MM.1S (cell line): Measurements from ENCODE around the gene PHPT1.

Experiments used
- CTCF ChIP-seq: fragments of 300-600 bp; sonication (generic); IDR thresholded peaks from 2 replicates; pipeline ENCODE4 v1.5.1; 2016; ENCODE audit warnings: antibody characterized with exemption, low read length, mixed read lengths
- EZH2 ChIP-seq: fragments of 300-600 bp; sonication (generic); optimal IDR thresholded peaks from 2 replicates; pipeline ENCODE3; 2017; ENCODE audit warnings: low read depth, mild to moderate bottlenecking, antibody characterized with exemption, low read length, mixed read lengths
- EZH2phosphoT487 ChIP-seq: fragments of 300-600 bp; sonication (generic); IDR thresholded peaks from 2 replicates; pipeline ENCODE4 v1.6.1; 2018; ENCODE audit warnings: antibody characterized with exemption, low read length

- TF ChIP-seq CTCF (no peak), EZH2 (no peak), EZH2phosphoT487 (no peak)
Measured at GRCh38 chr9:136890661-136891060, 41.5 kb downstream of the PHPT1 start.
